HG03571 (cell line): ENCODE results near the gene ADGRV1.

Experiments
- ATAC-seq: cut with Tn5 transposase; IDR thresholded peaks from one replicate; pipeline ENCODE4 v1.9.1; 2021; ENCODE audit not compliant: unreplicated experiment

The ADGRV1 gene

GRCh38 chr5:91177639-91178038 is 619.0 kb downstream of the ADGRV1 start:
- no peak for ATAC-seq

GRCh38 chr5:91178461-91178860 is 619.9 kb downstream of the ADGRV1 start:
- no peak for ATAC-seq

DNA sequence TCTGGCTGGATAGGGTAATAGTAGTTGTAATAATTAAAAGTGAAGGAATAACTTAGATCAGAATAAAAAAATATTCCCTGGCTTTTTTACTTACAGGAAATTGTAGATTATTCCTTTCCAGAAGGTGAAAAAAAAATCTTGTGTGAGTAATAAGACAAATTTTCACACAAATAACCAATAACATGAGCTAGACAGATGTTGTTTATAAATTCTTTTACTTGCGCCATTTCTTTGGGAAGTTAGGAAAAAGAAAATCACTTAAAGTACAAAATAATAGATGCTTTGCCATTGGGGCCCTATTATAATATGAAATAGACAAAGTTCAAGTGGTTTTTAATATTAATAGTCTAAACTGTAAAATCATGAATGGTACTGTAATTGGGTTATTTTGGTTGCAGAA is 620.4 kb downstream of the ADGRV1 start:
- ATAC-seq: no peak

GRCh38 chr5:91180506-91180905 is 621.9 kb downstream of the ADGRV1 start:
- ATAC-seq: no peak

DNA sequence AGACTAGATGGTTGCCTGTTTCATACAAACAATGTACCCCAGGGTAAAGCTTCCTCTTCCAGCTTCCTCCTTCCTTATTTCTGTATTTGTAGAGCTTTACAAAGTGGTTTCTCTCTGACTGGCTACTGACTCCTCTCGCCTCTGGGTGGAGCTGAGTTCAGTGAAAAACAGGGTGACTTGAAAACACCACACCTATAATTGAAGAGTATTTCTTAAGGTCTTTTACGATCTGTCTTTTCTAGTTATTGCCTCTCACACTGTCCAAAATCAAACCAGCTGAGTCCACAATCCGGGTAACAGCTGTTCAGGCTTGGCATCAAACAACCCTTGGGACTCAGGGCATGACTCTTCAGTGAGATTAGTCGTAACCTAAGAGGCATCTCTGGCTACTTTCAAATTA is 624.2 kb downstream of the ADGRV1 start:
- ATAC-seq: no peak

- ATAC-seq: no peak
Measured at GRCh38 chr5:91183743-91184142, 625.1 kb downstream of the ADGRV1 start.

- no peak for ATAC-seq
Measured at GRCh38 chr5:91186101-91186500, 627.5 kb downstream of the ADGRV1 start.

DNA sequence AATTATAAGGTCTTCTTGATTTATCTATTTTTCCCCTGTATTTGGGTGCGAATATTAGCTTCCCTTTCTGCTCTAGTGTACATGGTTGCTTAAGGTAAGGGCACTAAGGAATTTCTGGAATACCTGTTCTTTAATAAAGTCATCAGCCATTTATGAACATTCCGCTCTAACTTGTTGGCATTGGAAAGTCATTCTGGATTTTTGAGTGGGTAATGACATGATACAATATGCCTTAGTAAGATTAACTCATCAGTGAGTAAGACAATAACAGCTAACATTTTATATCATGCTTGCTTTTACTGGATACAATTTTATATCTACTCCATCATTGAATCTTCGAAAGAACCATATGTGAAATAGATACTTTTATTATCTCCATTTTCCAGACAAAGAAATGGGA is 628.4 kb downstream of the ADGRV1 start:
- ATAC-seq: no peak

GRCh38 chr5:91188755-91189154 is 630.2 kb downstream of the ADGRV1 start:
- no peak for ATAC-seq

DNA sequence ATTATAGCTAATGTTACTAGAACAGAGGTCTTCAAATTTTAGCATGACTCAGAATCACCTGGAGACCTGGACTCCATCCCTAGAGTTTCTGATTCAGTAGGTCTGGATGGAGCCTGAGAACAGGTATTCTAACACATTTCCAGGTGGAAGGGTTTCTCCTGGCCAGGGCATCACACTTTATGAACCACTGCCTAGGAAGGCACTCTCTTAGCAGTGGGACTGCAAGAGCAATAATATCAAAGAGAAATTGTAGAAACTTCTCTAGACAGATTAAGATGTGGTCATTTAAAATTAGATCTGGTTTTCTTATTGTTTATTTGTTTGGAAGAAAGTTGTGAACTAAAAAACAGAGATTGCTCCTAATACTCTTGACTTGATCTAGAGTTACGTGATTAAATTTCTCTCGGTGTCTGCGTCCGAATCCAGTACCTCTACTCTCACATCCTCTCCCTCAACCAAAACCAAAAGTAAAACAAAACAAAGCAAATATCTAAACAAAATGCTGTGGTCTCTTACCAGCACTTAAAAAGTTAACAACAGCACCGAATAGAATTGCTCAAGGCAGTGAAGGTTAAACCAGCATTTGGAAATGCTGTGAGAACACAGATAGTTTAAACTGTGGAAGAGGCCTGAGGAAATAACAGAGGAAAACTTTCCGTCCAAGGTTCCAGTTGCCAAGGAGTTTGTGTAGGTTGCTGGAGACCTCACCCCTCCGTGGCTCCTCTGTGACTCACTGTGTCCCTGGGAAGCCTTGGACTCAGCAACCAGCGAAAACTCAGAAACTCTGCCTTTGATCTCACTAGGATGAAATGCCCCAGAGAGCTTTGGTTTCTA is 631.1 kb downstream of the ADGRV1 start:
- ATAC-seq: no peak

DNA sequence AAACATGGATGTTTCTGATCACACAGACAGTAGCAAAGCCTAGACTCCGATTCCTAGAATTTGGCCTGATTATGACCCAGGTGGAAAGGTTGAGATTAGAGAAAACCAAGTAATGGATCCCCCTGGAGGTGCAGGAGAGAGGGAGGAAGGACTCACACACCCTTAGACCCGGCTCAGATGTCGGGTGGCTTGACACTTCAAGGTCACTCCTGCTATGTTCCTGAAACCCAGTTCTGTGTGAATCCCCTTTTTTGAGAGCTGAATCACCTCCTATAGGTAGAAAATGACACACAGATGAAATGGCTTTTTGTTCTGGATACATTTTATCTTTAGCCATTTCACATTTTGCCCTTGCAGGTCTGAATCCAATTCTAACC is 631.7 kb downstream of the ADGRV1 start:
- no peak for ATAC-seq

DNA sequence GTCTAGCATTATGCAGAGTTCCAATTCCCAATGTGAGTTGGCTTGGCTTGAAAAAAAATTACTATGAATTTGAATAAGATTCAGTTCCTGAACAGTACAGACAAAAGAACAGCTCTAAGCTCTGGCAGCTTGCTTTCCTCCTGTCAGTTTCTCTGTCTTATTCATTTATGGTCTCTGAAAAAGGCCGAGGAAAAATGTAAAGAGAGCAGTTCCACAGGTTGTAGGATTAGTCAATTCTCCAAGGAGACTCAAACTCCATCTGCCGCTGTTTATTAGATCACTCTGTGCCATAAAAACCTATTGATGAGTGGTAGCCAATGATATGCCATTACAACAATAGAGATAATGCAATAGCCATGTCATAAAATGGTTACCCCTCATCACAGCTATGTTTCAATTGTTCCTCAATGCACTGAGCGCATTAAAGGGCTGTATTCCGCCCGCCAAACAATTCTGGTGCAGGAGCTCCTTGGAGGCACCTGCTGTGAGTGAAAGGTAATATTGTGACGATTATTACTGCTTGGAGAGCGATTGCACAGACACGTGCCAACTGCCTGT is 636.3 kb downstream of the ADGRV1 start:
- no peak for ATAC-seq

GRCh38 chr5:91200692-91201091 is 642.1 kb downstream of the ADGRV1 start:
- ATAC-seq: no peak

DNA sequence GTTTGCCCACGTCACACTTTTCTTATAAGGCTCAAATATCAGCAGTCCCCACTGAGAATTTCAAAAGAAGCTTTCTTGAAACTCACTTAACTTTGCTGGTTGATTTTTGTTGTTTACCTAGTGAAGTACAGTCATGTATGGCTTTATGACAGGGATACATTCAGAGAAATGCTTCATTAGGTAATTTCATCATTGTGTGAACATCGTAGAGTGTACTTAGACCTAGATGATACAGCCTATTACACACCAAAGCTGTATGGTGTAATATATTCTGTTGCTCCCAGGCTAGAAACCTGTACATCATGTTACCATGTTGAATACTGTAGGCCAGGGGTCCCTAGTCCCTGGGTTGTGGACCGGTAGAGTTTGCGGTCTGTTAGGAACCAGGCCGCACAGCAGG is 647.5 kb downstream of the ADGRV1 start:
- ATAC-seq: no peak

GRCh38 chr5:91206734-91207133 is 648.1 kb downstream of the ADGRV1 start:
- ATAC-seq: no peak

- ATAC-seq: no peak
Measured at GRCh38 chr5:91207248-91207647, 648.7 kb downstream of the ADGRV1 start.

DNA sequence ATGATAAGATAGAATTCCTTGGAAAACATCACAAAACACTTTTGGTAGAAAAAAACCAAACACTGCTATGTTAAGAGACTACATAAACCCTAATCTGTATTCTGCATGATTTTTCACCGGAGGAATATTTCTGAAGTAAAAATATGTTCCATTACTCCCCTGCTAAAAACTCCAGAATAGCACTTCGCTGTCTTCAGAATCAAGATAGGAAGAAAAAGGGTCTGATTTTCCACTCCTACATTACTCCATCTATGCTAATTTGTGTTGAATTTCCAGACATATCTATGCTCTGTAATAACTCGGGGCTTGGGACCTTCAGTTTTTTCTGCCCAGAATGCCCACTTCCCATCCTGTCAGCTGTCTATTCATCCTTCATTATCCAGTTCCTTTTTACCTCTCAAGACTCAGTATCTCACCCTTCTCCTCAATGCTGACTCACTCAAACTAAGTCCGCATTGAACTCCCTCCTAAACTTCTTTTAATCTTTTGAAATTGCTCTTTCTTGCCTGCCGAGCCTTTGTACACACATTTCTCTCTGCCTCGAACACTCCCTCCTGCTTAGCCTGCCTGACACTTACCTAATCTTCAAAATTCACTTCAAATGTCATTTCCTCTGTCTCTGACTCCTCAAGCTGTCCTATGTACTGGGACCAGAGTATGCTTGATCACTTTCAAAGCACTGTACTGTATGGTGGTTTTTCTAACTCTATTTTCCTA is 653.6 kb downstream of the ADGRV1 start:
- no peak for ATAC-seq

DNA sequence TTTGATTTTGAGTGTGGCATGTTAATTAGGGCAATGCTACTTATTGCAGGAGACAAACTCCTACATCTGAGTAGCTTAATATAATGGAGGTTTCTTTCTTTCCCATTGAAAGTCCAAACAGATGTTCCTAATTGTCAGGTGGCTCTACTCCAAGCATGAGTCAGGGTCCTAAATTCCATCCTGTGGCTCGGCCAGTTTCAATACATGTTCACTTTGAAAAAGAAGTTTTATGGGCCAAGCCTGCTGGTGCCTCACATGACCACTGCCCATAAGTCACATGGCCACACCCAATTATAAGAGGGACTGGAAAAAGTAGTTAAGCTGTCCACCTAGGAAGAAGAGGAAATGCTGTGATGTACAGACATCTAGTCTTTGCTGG is 654.1 kb downstream of the ADGRV1 start:
- no peak for ATAC-seq
